Measurements from ENCODE around the gene ABCA2. TPM values are rescaled to one million over a fixed set of nuclear protein-coding genes. Genes with fewer than 3 reads are reported as not detected.

The ABCA2 gene
- polyA plus RNA-seq, 1 of the 3 experiments (the other 2 are of a cell fraction) = 34.7 TPM

DNA sequence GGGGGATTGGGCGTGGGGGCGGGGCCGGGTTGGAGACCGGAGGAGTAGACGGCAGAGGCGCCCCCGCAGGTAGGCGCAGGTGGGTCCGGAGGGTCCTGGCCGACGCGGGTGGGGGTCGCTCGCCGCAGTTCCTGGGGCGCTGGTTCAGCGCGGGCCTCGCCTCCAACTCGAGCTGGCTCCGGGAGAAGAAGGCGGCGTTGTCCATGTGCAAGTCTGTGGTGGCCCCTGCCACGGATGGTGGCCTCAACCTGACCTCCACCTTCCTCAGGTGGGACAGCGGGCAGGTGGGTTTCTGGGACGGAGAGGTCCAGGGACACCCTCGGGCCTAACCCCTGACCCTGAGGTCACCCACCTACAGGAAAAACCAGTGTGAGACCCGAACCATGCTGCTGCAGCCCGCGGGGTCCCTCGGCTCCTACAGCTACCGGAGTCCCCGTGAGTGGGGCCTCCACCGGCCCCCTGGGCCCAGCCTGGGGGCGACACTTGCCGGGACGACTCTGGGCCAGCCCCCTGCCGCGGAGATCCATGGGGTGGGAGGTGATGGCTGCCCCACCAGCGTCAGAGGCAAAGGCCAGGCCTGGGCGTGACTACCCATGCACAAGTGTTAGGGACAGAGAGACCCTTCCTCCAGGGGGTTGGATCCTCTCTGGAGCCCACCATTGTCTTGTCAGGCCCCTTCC lies 49.0 kb downstream of the ABCA2 start:
- Histone ChIP-seq H4K20me1 (ENCODE audit: insufficient read depth) (no peaks in the 10 kb centered on the region), H3K4me1 (ENCODE audit: control insufficient read depth in 1 of 2, insufficient read depth in 2 of 2, low read depth in 1 of 2, low read length in 1 of 2) (peaks cover 0 to 28% of the 10 kb centered on the region in 2 experiments; a peak in 1 of 4 replicates), H3K4me2 (no peak overlapping the region), H2AFZ (ENCODE audit: low read depth) (no peak overlapping the region), H3K36me3 (replicated peaks in 1 of 2; ENCODE audit: control insufficient read depth in 1 of 2, insufficient read depth in 2 of 2, low read length in 1 of 2) (no peaks in the 10 kb centered on the region), H3K27me3 (ENCODE audit: insufficient read depth) (no peaks in the 10 kb centered on the region), H3K9me3 (no peaks in the 10 kb centered on the region), H3K9me2 (no peaks in the 10 kb centered on the region), H3K9ac (no peak overlapping the region), H3K27ac (ENCODE audit: low read depth in 2 of 2, low read length in 1 of 2) (no peak overlapping the region), H3K79me2 (ENCODE audit: insufficient read depth) (no peaks in the 10 kb centered on the region), H3K4me3 (ENCODE audit: low read depth in 2 of 2, low read length in 1 of 2) (no peak overlapping the region), H3F3A (replicated peaks; ENCODE audit: insufficient read depth) (peaks cover 4% of the 10 kb centered on the region)
- POLR2A ChIA-PET = no interaction called here
- CTCF ChIA-PET = interaction anchor here (1.4 to 1.8 kb wide), 2 partner anchors 31 to 55 kb away, joined by 4 to 9 read pairs; no protein-coding TSS in a partner anchor
- DNase-seq = no peak
- no peak for TF ChIP-seq TCF12 (IDR thresholded peaks at IDR 0.05)
- no peak for TF ChIP-seq NRF1 (IDR thresholded peaks at IDR 0.05; ENCODE audit: low read depth, low read length)
- no peak for TF ChIP-seq MEF2A (IDR thresholded peaks at IDR 0.05; ENCODE audit: borderline replicate concordance, low read depth)
- no peak for TF ChIP-seq TEAD4 (IDR thresholded peaks at IDR 0.05; ENCODE audit: borderline replicate concordance, insufficient read depth)
- TF ChIP-seq JUND (IDR thresholded peaks at IDR 0.05) = no peak
- TF ChIP-seq NFIC (IDR thresholded peaks at IDR 0.05; ENCODE audit: borderline replicate concordance) = no peak
- TF ChIP-seq RXRA (IDR thresholded peaks at IDR 0.05; ENCODE audit: borderline replicate concordance, low read depth) = no peak
- TF ChIP-seq MXI1 (IDR thresholded peaks at IDR 0.05; ENCODE audit: low read depth, low read length) = no peak
- TF ChIP-seq USF1 (IDR thresholded peaks at IDR 0.05; ENCODE audit: borderline replicate concordance, low read depth) = no peak
- TF ChIP-seq, protein P1, sequence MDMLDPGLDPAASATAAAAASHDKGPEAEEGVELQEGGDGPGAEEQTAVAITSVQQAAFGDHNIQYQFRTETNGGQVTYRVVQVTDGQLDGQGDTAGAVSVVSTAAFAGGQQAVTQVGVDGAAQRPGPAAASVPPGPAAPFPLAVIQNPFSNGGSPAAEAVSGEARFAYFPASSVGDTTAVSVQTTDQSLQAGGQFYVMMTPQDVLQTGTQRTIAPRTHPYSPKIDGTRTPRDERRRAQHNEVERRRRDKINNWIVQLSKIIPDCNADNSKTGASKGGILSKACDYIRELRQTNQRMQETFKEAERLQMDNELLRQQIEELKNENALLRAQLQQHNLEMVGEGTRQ (IDR thresholded peaks at IDR 0.05; ENCODE audit: borderline replicate concordance, low read depth, low read length) = no peak
- no peak for TF ChIP-seq SMC3 (IDR thresholded peaks at IDR 0.05; ENCODE audit: low read depth, low read length)
- no peak for TF ChIP-seq REST (IDR thresholded peaks at IDR 0.05; ENCODE audit: low read depth, low read length)
- no peak for TF ChIP-seq TAF1 (IDR thresholded peaks at IDR 0.05; ENCODE audit: borderline replicate concordance, low read depth, low read length)
- TF ChIP-seq EZH2phosphoT487 (IDR thresholded peaks at IDR 0.05; ENCODE audit: borderline replicate concordance, low read depth) = no peak
- TF ChIP-seq IRF3 (IDR thresholded peaks at IDR 0.05; ENCODE audit: low read depth, low read length) = no peak
- no peak for TF ChIP-seq CHD2 (IDR thresholded peaks at IDR 0.05; ENCODE audit: low read length, partially characterized antibody)
- TF ChIP-seq SIN3A (IDR thresholded peaks at IDR 0.05; ENCODE audit: borderline replicate concordance, low read depth, low read length) = no peak
- WGBS (ENCODE audit: low lambda C conversion rate) = no CpG with 5 or more reads among the region's 41 CpGs

All from SK-N-SH (cell line).